Measurements from ENCODE around the gene TSPAN17.
A peak's percentile ranks its signal among the peaks of the same experiment; 100 is the strongest.

Gene TSPAN17

DNA sequence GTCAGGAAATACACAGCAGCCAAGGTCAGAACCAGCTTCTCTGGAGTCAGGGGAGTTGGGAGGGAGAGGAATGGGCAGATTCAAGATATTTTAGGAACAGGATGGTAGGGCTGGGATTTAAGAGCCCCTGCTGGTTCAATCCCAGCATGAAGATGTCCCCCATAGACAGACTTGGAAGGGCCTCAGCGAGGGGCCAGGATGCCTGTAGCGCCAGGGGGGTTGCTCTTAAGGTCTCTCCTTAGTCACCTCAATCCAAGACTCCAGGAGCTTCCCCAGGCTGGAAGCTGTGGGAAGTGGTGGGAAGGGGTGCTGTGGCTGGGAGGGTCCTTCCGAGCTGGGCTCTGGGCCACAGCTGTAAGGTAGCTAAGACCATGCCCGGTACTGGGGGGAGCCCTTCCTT is 8.1 kb upstream of the TSPAN17 start:
- H3K27ac ChIP-seq: no peak overlapping the region
- DNase-seq (ENCODE audit: low read depth, low spot score): no peak

GRCh38 chr5:176639981-176640380 is 7.3 kb upstream of the TSPAN17 start:
- DNase-seq (ENCODE audit: low read depth, low spot score): no peak
- no peak overlapping the region for H3K27ac ChIP-seq

DNA sequence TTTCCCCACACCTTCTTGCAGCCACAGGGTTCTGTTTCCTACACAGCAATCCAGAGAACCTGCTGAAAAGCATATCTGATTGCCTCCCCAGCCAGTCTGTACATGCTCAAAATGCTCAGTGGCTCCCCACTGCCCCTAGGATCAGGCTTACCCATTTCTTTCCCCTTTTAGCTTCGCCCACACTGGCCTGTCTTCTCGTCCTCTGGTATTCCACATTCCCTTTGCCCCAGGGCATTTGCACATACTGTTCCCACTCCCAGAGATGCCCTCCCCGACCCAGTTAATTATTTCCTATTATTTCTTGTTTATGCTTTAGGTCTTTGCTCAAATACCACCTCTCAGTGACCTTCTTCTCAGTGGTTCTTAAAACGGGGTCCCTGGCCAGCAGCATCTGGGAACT is 6.7 kb upstream of the TSPAN17 start:
- no peak overlapping the region for H3K27ac ChIP-seq
- no peak for DNase-seq (ENCODE audit: low read depth, low spot score)

- DNase-seq (ENCODE audit: low read depth, low spot score): no peak
- H3K27ac ChIP-seq: no peak overlapping the region
These were observed 4.4 kb upstream of the TSPAN17 start for GRCh38 chr5:176642675-176643490.

DNA sequence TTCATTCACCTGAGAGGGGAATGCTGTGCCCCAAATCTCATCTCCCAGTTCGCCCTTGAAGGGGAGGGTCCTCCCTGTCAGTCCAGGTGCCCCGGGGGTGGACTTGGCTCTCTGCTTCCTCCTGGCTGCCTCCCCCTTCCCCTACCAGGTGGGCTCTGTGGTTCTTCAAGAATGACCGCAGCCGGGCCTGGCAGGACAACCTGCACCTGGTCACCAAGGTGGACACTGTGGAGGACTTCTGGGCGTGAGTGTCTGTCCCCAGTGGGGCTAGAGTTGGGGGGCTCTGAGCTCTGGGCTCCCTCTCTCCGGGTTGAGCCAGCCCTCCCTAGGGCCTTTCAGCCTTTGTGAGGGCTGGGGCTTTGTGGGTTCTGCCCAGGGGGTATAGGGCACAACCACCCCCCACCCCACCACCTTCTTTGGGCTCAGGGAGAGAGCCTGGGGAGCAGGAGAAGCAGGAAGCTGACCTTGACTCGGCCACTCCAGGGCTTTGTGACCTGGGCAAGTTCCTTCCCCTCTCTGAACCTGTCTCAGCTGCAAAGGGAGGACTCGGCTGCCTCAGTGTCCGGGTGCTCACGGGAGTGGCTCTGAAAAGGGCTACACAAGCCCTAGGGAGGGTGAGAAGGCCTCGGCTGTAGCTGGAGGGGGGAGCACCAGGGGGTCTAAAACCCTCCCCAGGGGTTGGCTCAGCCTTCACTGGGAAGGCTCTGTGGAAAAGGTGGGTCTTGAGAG is 3.6 kb upstream of the TSPAN17 start:
- H3K27ac ChIP-seq: no peak overlapping the region
- DNase-seq (ENCODE audit: low read depth, low spot score): no peak

DNA sequence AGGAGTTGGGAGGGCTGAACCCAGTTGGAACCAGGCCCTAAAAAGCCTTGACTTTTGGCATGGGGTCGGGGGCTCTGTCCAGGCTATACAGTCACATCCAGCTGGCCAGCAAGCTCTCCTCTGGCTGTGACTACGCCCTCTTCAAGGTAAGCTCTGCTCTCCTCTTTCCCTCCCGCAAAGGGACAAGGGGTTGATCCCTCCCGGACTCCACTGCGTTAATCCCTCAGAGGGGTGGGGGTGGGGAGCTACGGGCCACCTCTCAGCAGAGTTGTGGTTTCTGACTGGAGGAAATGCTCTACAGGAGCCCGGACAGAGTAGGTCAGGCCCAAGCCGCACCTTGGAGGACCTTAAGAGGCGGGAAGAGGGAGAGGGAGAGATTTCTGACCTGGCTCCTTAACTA is 3.0 kb upstream of the TSPAN17 start:
- no peak for DNase-seq (ENCODE audit: low read depth, low spot score)
- no peak overlapping the region for H3K27ac ChIP-seq

GRCh38 chr5:176644878-176645670 is 2.2 kb upstream of the TSPAN17 start:
- no peak overlapping the region for H3K27ac ChIP-seq
- no peak for DNase-seq (ENCODE audit: low read depth, low spot score)

DNA sequence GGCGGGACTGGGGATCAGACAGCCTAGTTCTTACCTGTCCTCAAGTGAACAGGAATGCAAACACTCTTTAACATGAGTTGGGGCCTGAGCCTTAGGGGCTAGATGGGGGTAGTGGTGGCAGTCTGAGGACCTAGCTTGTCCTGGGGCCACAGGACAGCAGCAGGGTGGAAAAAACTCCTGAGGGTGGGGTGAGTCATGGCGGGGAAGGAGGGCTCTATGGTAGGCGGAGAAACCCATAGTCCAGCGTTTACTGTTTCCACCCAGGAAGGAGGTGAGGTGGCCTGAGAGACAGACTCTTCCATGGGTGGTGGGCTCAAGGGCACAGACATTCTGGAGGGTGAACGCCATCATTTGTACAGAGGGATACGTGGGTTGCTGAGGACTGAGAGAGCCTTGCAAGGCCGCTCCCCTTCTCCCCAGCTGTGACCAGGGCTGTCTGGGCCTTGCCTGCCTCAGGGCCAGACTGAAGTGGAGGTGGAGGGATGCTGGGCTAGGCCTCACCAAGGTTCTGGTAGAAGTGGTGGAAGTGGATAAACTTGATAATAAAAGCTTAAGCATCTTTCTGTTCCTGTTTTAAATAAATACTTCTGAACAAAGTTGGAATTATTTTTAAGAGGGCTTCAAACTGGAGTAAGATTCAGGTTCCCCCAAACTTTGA is 1.1 kb upstream of the TSPAN17 start:
- DNase-seq (ENCODE audit: low read depth, low spot score): no peak
- H3K27ac ChIP-seq: peak overlapping the region; percentile 14

GRCh38 chr5:176646707-176647029 is 616 bp upstream of the TSPAN17 start:
- H3K27ac ChIP-seq: peak overlapping the region; percentile 14
- no peak for DNase-seq (ENCODE audit: low read depth, low spot score)

- H3K27ac ChIP-seq: peak overlapping the region; percentile 38
- DNase-seq (ENCODE audit: low read depth, low spot score): no peak
These were observed 674 bp downstream of the TSPAN17 start for GRCh38 chr5:176647843-176648473.

GRCh38 chr5:176648474-176649194 is 1.4 kb downstream of the TSPAN17 start:
- DNase-seq (ENCODE audit: low read depth, low spot score): no peak
- no peak overlapping the region for H3K27ac ChIP-seq

DNA sequence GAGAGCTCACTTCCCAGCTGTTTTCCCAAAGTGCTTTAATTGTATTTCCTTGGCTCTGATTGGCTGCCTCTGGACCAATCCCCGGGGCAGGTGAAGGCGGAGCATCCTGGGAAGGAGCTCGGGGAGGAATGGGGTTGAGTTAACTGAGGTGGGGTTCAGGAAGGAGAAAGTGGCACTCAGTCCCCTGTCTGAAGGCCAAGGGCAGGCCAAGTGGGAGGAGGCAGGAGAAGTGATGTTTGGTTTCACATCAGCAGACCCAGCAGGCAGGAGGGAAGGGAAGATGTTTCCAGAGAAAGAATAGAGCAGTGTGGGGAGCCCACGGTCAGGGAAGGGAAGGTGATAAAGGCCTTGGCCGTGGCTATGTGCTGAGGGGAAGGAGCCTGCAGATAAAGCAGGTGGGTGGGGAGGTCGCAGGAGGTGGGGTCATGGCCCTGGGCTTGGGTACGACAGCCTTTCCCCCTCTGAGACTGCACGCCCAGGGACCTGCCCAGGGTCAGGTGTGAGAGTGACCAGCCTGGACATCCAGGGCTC is 3.1 kb downstream of the TSPAN17 start:
- no peak for DNase-seq (ENCODE audit: low read depth, low spot score)
- no peak overlapping the region for H3K27ac ChIP-seq

GRCh38 chr5:176651472-176651980 is 4.2 kb downstream of the TSPAN17 start:
- no peak overlapping the region for H3K27ac ChIP-seq
- no peak for DNase-seq (ENCODE audit: low read depth, low spot score)

DNA sequence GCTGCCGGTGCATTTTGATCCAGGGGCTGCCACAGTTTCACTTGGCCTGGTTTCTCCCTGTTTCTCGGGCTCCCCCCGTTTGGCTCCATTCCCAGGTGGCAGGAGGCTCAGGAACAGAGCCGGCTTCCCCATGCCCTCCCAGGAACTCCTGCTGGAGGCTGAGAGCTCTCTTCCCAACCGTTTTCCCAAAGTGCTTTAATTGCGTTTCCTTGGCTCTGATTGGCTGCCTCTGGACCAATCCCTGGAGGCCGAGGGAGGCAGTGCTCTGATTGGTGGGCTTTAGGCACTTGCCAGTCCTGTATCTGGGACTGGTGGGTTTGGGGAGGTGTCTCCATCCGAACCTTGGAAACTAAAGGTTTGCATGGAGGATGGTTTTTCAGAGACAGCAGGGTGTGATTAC is 4.9 kb downstream of the TSPAN17 start:
- no peak for DNase-seq (ENCODE audit: low read depth, low spot score)
- no peak overlapping the region for H3K27ac ChIP-seq

GRCh38 chr5:176653401-176654385 is 6.4 kb downstream of the TSPAN17 start:
- peak; percentile 39 for DNase-seq (ENCODE audit: low read depth, low spot score)

GRCh38 chr5:176654856-176655255 is 7.6 kb downstream of the TSPAN17 start:
- DNase-seq (ENCODE audit: low read depth, low spot score): no peak
- no peak overlapping the region for H3K27ac ChIP-seq

More at GRCh38 chr5:176653401-176654385, 6.4 kb downstream of the TSPAN17 start:
- H3K27ac ChIP-seq: peak overlapping the region; percentile 28

DNA sequence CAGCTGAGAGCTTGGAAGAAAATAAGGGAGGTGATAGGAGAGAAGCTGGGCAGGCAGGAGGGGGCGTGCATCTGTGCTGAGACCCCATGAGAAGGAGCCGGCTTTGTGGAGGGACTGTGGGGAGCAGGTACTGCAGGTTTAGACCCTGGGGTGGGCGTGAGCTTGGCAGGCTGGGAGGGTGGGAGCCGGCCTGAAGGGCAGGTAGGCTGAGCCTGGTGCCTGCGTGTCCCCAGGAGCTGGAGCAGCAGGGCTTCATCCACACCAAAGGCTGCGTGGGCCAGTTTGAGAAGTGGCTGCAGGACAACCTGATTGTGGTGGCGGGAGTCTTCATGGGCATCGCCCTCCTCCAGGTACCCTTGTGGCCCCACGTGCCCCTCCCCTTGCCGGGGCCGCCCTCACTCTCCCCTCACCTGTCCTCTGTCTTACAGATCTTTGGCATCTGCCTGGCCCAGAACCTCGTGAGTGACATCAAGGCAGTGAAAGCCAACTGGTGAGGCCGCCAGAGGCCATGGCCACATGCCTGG is 9.2 kb downstream of the TSPAN17 start:
- H3K27ac ChIP-seq: no peak overlapping the region
- no peak for DNase-seq (ENCODE audit: low read depth, low spot score)
